MM.1S (cell line): ENCODE measurements around the gene PPP2R5B.

ENCODE experiments used
- DNase-seq: peaks from one replicate; pipeline ENCODE4 v3.0.0-alpha.2; 2015
- H2AFZ ChIP-seq: fragments of 300-600 bp; sonication (generic); 2 replicates; pipeline ENCODE4 v1.6.0; 2016; ENCODE audit warnings: antibody characterized with exemption, low read length
- H3F3A ChIP-seq: fragments of 300-600 bp; sonication (generic); 2 replicates; pipeline ENCODE4 v1.6.1; 2016; ENCODE audit warnings: mild to moderate bottlenecking, antibody characterized with exemption, low read length, moderate library complexity, mixed read lengths; ENCODE audit not compliant: insufficient read depth
- H3K27ac ChIP-seq: fragments of 300-600 bp; sonication (generic); 2 replicates; pipeline ENCODE4 v1.5.1; 2016; ENCODE audit warnings: mild to moderate bottlenecking, low read length
- H3K27me3 ChIP-seq: fragments of 300-600 bp; sonication (generic); replicated peaks from 2 replicates; pipeline ENCODE4 v1.6.0; 2016; ENCODE audit warnings: low read length; ENCODE audit not compliant: insufficient read depth
- H3K36me3 ChIP-seq: fragments of 300-600 bp; sonication (generic); replicated peaks from 2 replicates; pipeline ENCODE4 v1.6.1; 2016; ENCODE audit warnings: mild to moderate bottlenecking, low read length, mixed read lengths; ENCODE audit not compliant: insufficient read depth
- H3K4me1 ChIP-seq: fragments of 300-600 bp; sonication (generic); 2 replicates; pipeline ENCODE4 v1.6.1; 2016; ENCODE audit warnings: low read length, mixed read lengths
- H3K4me2 ChIP-seq: fragments of 300-600 bp; sonication (generic); 2 replicates; pipeline ENCODE4 v1.6.0; 2016; ENCODE audit warnings: low read depth, low read length
- H3K4me3 ChIP-seq: fragments of 300-600 bp; sonication (generic); 2 replicates; pipeline ENCODE4 v1.5.1; 2016; ENCODE audit warnings: low read length, mixed read lengths
- H3K79me2 ChIP-seq: fragments of 300-600 bp; sonication (generic); 2 replicates; pipeline ENCODE4 v1.6.1; 2016; ENCODE audit warnings: mixed run types, low read length, mixed read lengths
- H3K9ac ChIP-seq: fragments of 300-600 bp; sonication (generic); 2 replicates; pipeline ENCODE4 v1.6.1; 2016; ENCODE audit warnings: low read length, mixed read lengths
- H3K9me2 ChIP-seq: fragments of 300-600 bp; sonication (generic); replicated peaks from 2 replicates; pipeline ENCODE4 v1.6.1; 2016; ENCODE audit warnings: mild to moderate bottlenecking, low read length, mixed read lengths; ENCODE audit not compliant: insufficient read depth
- H3K9me3 ChIP-seq: fragments of 300-600 bp; sonication (generic); replicated peaks from 2 replicates; pipeline ENCODE4 v1.6.1; 2016; ENCODE audit warnings: mild to moderate bottlenecking, low read length, mixed read lengths; ENCODE audit not compliant: insufficient read depth
- H4K20me1 ChIP-seq: fragments of 300-600 bp; sonication (generic); 2 replicates; pipeline ENCODE4 v1.6.1; 2016; ENCODE audit warnings: mild to moderate bottlenecking, low read length, moderate library complexity, mixed read lengths; ENCODE audit not compliant: insufficient read depth
- EZH2 ChIP-seq: fragments of 300-600 bp; sonication (generic); optimal IDR thresholded peaks from 2 replicates; pipeline ENCODE3; 2017; ENCODE audit warnings: low read depth, mild to moderate bottlenecking, antibody characterized with exemption, low read length, mixed read lengths
- EZH2phosphoT487 ChIP-seq: fragments of 300-600 bp; sonication (generic); IDR thresholded peaks from 2 replicates; pipeline ENCODE4 v1.6.1; 2018; ENCODE audit warnings: antibody characterized with exemption, low read length
- TF ChIP-seq, protein P1 (sequence below): fragments of 300-600 bp; sonication (generic); IDR thresholded peaks from 2 replicates; pipeline ENCODE4 v1.5.1; 2016; ENCODE audit warnings: antibody characterized with exemption, low read length, mixed read lengths

Gene PPP2R5B

GRCh38 chr11:64933213-64933934 lies 8.9 kb downstream of the PPP2R5B start:
- Histone ChIP-seq H3K9me3 (no peaks in the 10 kb centered on the region), H3K9ac (no peak overlapping the region), H3K79me2 (no peaks in the 10 kb centered on the region), H3K36me3 (no peaks in the 10 kb centered on the region), H3F3A (no peaks in the 10 kb centered on the region), H4K20me1 (no peaks in the 10 kb centered on the region), H3K27ac (no peak overlapping the region), H3K4me2 (no peak overlapping the region), H2AFZ (no peak overlapping the region), H3K4me3 (no peak overlapping the region), H3K4me1 (no peaks in the 10 kb centered on the region), H3K9me2 (no peaks in the 10 kb centered on the region), H3K27me3 (no peaks in the 10 kb centered on the region)
- DNase-seq, result no peak
- TF ChIP-seq, protein P1, sequence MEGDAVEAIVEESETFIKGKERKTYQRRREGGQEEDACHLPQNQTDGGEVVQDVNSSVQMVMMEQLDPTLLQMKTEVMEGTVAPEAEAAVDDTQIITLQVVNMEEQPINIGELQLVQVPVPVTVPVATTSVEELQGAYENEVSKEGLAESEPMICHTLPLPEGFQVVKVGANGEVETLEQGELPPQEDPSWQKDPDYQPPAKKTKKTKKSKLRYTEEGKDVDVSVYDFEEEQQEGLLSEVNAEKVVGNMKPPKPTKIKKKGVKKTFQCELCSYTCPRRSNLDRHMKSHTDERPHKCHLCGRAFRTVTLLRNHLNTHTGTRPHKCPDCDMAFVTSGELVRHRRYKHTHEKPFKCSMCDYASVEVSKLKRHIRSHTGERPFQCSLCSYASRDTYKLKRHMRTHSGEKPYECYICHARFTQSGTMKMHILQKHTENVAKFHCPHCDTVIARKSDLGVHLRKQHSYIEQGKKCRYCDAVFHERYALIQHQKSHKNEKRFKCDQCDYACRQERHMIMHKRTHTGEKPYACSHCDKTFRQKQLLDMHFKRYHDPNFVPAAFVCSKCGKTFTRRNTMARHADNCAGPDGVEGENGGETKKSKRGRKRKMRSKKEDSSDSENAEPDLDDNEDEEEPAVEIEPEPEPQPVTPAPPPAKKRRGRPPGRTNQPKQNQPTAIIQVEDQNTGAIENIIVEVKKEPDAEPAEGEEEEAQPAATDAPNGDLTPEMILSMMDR, result no peak
- TF ChIP-seq EZH2, result no peak

DNA sequence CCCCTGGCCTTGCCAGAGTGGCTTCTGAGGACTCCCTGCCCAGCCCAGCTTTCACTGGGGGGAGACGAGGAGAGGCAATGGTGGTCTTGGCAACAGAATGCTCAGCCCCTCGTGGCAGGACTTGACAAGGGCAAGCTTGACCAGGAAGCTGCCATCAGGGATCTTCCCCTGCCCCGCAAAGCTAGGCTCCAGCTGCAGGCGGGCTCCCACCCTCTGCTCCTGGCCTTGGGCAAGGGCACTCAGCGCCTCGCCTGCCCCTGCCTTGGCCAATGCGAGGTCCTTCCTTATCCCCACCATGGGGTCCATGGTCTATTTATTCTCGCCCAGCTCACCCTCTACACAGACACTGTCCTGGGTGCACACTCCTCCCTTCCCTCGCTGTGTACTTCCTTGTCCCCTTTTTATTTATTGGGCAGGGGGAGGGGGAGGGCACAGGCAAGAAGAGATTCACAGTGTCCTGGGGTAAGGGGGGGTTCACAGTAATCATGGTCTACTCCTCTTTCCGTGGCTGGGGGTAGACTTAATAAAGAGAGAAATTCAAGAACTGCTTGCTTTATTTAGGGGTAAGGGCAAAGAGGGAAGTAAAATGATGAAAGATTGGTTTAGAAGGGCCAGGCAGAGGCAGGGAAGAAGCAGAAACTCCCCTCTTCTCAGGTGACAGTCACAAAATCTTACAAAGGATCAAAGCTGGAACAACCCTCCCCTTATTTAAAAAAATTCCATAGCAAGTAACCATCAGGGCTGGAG lies 9.6 kb downstream of the PPP2R5B start:
- Histone ChIP-seq H2AFZ (no peak overlapping the region), H3K9ac (no peak overlapping the region)

GRCh38 chr11:64934682-64935358 lies 10.3 kb downstream of the PPP2R5B start:
- Histone ChIP-seq H3K27me3 (no peaks in the 10 kb centered on the region), H3K4me2 (no peak overlapping the region), H3K36me3 (no peaks in the 10 kb centered on the region), H3K9me3 (no peaks in the 10 kb centered on the region), H3K9me2 (no peaks in the 10 kb centered on the region), H3K79me2 (no peaks in the 10 kb centered on the region), H3K9ac (no peak overlapping the region), H4K20me1 (no peaks in the 10 kb centered on the region), H2AFZ (no peak overlapping the region), H3K4me1 (no peaks in the 10 kb centered on the region), H3K27ac (no peak overlapping the region), H3K4me3 (no peak overlapping the region), H3F3A (no peaks in the 10 kb centered on the region)
- TF ChIP-seq, protein P1, result no peak
- TF ChIP-seq EZH2 (no peak), EZH2phosphoT487 (no peak)
- DNase-seq, result no peak

More for the DNA sequence above, 9.6 kb downstream of the PPP2R5B start:
- Histone ChIP-seq H3K36me3 (no peaks in the 10 kb centered on the region), H3F3A (no peaks in the 10 kb centered on the region), H3K27me3 (no peaks in the 10 kb centered on the region), H3K27ac (no peak overlapping the region), H3K4me2 (no peak overlapping the region), H4K20me1 (no peaks in the 10 kb centered on the region), H3K9me3 (no peaks in the 10 kb centered on the region), H3K4me3 (no peak overlapping the region), H3K79me2 (no peaks in the 10 kb centered on the region), H3K9me2 (no peaks in the 10 kb centered on the region), H3K4me1 (no peaks in the 10 kb centered on the region)
- TF ChIP-seq, protein P1, result no peak
- TF ChIP-seq EZH2phosphoT487 (no peak), EZH2 (no peak)
- DNase-seq, result no peak
